ENCODE measurements around the gene CSMD2. TPM values are rescaled to one million over a fixed set of nuclear protein-coding genes. Genes with fewer than 3 reads are reported as not detected.

CSMD2 gene
- total RNA-seq = 1 to 10 TPM in 2 of 4 donors, under 1 TPM in 2; 0.60 to 2.5 (median 1.2) TPM

- Histone ChIP-seq H3K9me3 (no peaks in the 10 kb centered on the region), H3K4me1 (peaks cover 0 to 51% (median 14%) of the 10 kb centered on the region in 4 donors), H3K27me3 (peaks cover 0 to 66% of the 10 kb centered on the region in 2 donors), H3K27ac (no peak within 1 kb of the TSS), H3K36me3 (no peaks in the 10 kb centered on the region), H3K4me3 (peak within 1 kb of the TSS; percentile 29 to 54 (median 35))
- DNase-seq (ENCODE audit: low spot score in 2 of 2) = no peak
- no peak for TF ChIP-seq CTCF (IDR thresholded peaks at IDR 0.05)
- TF ChIP-seq POLR2A (IDR thresholded peaks at IDR 0.05) = no peak
- no peak for TF ChIP-seq EP300 (IDR thresholded peaks at IDR 0.05)
- WGBS, 2 donors = 1% methylated on average over 48 to 71 of the region's 78 CpGs
Measured at GRCh38 chr1:34164771-34165391, at the start of gene CSMD2. Gene CSMD2 (minus strand): TSS chr1:34165230. CDS start chr1:34165097, 133 bp downstream.

- Histone ChIP-seq H3K9me3 (no peaks in the 10 kb centered on the region), H3K27ac (no peak overlapping the region), H3K27me3 (no peaks in the 10 kb centered on the region), H3K4me1 (no peaks in the 10 kb centered on the region), H3K36me3 (no peaks in the 10 kb centered on the region), H3K4me3 (no peak overlapping the region)
- TF ChIP-seq POLR2A (IDR thresholded peaks at IDR 0.05) = no peak
- no peak for TF ChIP-seq CTCF (IDR thresholded peaks at IDR 0.05)
- WGBS, 2 donors = 37 to 49% methylated on average over 3 of the region's 3 CpGs
- no peak for DNase-seq (ENCODE audit: low spot score in 2 of 2)
Measured at GRCh38 chr1:34213956-34214355, 48.9 kb upstream of the CSMD2 start.

- no peak for DNase-seq (ENCODE audit: low spot score in 2 of 2)
- Histone ChIP-seq H3K4me3 (no peak overlapping the region), H3K27ac (no peak overlapping the region), H3K4me1 (no peaks in the 10 kb centered on the region), H3K36me3 (no peaks in the 10 kb centered on the region), H3K9me3 (no peaks in the 10 kb centered on the region), H3K27me3 (no peaks in the 10 kb centered on the region)
- TF ChIP-seq CTCF (IDR thresholded peaks at IDR 0.05) (no peak), POLR2A (IDR thresholded peaks at IDR 0.05) (no peak), EP300 (IDR thresholded peaks at IDR 0.05) (no peak)
- WGBS, 2 donors = 85 to 95% methylated on average over 4 of the region's 4 CpGs
Measured at GRCh38 chr1:34212673-34213072, 47.6 kb upstream of the CSMD2 start.

GRCh38 chr1:34199927-34200326 lies 34.9 kb upstream of the CSMD2 start:
- Histone ChIP-seq H3K9me3 (no peaks in the 10 kb centered on the region), H3K36me3 (no peaks in the 10 kb centered on the region), H3K27me3 (no peaks in the 10 kb centered on the region), H3K4me3 (no peak overlapping the region), H3K4me1 (no peaks in the 10 kb centered on the region), H3K27ac (no peak overlapping the region)
- no peak for TF ChIP-seq POLR2A (IDR thresholded peaks at IDR 0.05)
- no peak for TF ChIP-seq CTCF (IDR thresholded peaks at IDR 0.05)
- TF ChIP-seq EP300 (IDR thresholded peaks at IDR 0.05) = no peak
- WGBS, 2 donors = 91 to 94% methylated on average over 1 of the region's 1 CpG
- DNase-seq (ENCODE audit: low spot score in 2 of 2) = no peak

GRCh38 chr1:34192621-34193020 lies 27.6 kb upstream of the CSMD2 start:
- 34 to 37% methylated on average over 3 of the region's 3 CpGs for WGBS, 2 donors
- Histone ChIP-seq H3K27me3 (no peaks in the 10 kb centered on the region), H3K27ac (no peak overlapping the region), H3K36me3 (no peaks in the 10 kb centered on the region), H3K9me3 (peaks cover 0 to 24% (median 0%) of the 10 kb centered on the region in 4 donors), H3K4me1 (no peaks in the 10 kb centered on the region), H3K4me3 (no peak overlapping the region)
- no peak for DNase-seq (ENCODE audit: low spot score in 2 of 2)
- TF ChIP-seq EP300 (IDR thresholded peaks at IDR 0.05) (no peak), POLR2A (IDR thresholded peaks at IDR 0.05) (no peak), CTCF (IDR thresholded peaks at IDR 0.05) (no peak)
